GM18867 (cell line): ENCODE data around the gene DSE.

Experiments
- ATAC-seq: cut with Tn5 transposase; IDR thresholded peaks from one replicate; pipeline ENCODE4 v1.9.1; 2021; ENCODE audit warnings: mild to moderate bottlenecking, moderate library complexity; ENCODE audit not compliant: unreplicated experiment

The DSE gene

DNA sequence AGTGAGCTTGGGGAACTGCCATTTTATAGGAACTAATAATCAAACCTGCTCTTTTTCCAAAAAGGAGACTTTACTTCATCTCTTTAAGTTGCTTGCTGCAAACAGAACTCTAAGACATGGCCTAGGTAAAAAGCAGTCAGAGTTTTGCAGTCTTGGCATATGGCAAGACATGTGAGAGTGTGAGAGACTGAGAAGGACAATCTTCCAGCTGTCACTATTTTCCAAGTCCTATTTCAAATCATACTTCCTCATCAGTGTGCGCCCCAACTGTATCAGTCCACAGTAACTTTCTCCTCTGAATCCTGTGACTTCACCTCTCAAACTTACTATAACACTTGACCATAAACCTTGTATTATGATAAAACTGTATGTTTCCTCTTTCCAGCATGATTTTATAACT, 100.8 kb downstream of the DSE start:
- ATAC-seq, result no peak

DNA sequence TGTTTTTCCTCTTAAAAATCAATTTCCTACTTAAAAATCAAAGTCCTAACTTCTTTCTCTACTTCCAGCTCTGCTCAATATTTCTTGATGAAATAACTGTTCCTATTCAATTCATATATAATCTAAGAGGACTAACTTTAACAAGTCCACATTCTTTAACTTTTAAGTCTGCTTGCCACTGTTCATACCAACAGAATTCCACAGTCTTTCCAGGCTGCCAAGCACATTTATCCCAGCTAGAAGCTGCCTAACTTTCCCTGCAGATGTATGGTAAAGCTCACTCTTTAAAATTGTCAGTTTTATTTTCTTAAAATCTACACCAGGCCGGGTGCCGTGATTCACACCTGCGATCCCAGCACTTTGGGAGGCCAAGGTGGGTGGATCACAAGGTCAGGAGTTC, 102.0 kb downstream of the DSE start:
- ATAC-seq, result no peak

DNA sequence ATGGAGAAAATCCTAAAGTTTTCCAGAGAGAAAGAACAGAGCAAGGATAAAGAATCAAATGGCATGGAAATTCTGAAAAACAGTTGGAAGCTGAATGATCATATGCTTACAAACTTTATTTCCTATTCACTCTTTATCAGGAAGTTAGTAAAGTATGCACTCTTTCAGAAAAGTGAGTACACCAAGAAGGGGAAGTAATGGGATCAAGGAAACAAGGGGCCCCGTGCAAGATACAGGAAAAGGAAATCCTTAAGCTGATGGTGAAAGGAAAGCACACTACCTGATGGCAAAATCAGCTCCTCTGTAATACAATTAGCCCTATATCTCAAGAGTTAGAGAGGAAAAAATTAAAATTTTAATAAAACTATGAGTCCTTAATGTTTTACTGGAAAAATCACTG, 104.4 kb downstream of the DSE start:
- no peak for ATAC-seq

DNA sequence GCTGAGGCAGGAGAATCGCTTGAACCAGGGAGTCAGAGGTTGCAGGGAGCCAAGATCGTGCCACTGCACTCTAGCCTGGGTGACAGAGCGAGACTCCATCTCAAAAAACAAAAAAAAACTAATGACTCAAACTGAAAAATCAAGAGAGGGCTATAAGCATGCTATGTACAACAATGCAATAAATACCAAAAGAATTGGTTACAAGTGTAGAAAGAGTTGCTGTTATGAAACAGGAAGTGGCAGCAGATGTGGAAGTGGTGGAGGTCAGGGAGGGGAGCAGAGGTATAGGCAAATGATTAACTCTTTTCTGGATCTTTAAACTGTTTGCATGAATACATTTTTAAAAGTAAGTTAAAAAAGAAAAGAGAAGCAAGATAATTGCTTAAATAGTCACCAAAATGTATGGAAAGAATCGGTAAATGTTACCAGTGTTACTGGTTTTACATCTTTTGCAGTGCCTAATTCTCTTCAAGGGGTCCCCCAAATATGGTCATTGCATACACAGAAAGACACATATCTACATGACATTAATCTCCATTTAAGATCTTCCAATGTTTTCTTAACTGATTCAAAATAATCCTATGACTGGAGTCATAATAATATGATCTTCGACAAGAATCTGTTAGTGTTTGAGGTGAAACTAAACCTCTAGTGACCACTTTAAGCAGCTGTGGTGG, 105.4 kb downstream of the DSE start:
- ATAC-seq, result peak; percentile 100

DNA sequence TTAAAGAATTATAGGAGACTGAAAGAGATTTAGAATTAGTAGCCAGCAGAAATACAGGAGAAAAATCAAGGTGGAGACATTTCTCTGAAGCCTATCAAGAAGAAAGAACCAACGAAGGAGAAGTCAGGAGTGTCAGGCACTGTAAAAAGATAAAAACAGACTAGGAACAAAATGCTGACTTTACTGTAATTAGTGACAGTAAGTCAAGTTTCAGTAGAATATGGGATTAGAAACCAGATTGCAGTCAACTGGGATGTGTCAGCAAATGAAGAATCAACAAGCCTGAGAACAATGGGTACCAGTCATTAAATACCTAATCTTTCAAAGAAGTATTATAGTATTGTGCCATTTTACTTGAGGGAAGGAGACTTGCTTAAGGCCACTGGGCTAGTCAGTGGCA, 112.0 kb downstream of the DSE start:
- ATAC-seq, result no peak

DNA sequence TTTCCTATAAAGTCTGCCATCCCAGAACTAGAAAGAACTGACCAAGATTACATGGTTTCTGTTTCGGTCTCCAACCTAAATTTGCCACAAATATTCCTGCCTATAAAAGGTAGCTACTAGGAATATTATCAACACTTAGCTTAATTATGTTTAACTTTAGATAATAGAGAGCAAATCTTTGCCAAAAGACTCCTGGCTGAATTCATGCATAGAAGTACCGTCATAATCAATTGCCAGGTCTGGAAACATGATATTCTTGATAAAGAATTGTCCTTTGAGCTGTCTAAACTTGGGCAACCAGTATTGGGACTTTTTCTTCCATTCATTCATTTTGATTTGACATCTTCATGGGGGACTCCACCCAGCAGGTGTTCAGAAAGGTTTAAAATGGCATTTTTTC, 112.9 kb downstream of the DSE start:
- no peak for ATAC-seq

DNA sequence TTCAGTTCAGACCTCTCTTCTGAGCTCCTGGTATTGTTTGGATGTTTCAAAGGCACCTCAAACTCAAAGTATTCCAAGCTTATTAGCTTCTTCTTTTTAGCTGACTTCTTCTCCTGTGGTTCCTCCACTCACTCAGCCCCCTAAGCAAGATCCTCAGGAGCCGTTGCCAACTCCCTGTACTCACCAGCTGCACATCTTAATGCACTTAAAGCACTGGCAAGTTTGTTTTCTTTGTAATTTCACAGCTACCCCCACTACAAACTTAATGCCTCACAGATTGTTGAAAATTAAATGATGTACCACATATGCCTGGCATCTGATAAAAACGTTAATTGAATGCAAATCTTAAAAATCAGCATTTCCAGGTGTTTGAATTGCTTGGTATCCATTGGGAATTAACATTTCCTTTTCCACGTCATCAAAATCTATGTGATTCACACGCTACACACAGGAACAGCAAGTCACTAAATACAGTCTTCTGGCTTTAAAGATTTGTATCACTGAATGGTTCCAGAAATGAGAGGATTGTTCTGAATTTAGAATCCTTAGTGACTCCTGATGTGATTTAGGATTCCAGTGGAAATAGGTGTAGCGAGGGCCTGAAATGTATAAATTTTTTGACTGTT, 114.9 kb downstream of the DSE start:
- ATAC-seq, result no peak

DNA sequence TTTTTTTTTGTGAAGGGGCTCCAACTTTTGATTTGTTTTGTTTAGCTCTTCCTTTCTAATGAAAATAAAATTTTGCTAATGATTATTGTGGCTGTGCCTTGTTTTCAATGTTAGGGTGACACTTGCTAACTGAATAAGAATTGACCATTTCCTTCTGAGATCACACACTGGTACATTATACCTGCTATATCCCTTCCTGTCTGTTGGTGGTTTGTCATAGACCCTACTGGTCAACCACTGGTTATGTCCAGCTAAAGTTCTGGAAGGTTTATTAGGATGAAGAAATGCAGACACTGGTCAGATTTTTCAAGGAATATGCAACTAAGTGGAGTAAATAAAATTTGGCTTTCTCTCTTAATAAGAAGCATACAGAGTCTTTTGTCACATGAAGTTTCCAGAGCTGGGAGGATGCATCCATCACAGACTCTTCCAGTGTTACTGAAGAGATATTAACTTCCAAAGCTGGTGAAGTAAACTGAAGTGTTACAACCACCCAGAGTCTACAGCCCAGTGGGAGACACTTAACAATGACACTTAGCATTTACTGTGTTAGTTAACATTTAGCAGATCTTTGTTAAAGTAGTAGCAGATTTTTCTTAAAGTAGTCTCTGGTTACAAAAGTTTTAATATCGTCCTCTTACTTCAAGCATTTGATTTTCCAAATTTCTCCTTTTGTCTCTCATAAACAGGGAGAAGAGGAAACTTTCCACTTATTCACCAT, 121.0 kb downstream of the DSE start:
- no peak for ATAC-seq

DNA sequence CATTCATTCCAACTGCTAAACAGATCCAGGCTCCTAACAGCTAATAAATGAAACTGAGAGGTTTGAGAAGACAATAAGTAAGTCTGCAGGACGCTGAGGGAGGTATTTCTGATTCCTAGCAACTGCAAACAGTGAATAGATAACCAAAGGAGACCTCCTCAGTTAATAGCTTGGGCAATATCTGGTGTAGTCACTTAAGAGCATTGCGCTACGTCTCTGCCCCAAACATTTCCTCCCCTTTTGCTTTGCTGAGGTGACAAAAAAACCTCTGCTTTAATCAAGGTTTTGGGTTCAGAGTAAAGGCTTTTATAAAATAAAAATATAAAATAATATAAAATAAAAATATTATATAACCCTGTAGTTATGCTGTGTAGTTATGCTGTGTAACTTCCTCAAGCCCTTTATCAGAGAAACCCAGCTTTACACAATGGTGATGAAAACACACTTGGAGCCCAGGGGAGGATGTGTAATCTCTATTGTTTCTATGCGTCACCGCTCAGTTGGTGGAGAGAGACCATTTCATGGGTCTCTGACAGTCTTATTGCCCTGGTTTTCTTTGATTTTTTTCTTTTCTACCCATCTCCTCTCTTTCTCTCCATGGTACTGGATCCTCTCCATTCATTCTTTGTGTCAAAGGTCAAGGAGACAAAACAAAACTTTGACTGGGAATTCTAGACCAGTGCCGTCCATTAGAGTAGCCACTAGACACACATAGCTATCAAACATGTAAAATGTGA, 121.8 kb downstream of the DSE start:
- no peak for ATAC-seq
